Panc1 (cell line): ENCODE data around the gene FBXO9. TPM values are rescaled to one million over a fixed set of nuclear protein-coding genes. Genes with fewer than 3 reads are reported as not detected.

Experiments
- ATAC-seq: fragments of 200-7000 bp; cut with Tn5 transposase; 2 replicates; pipeline ENCODE4 v1.9.1; 2020; ENCODE audit warnings: mild to moderate bottlenecking, moderate library complexity
- BruUV-seq: library from RNA; stranded (reverse); fragments of 400-500 nt; replicated peaks from 2 replicates; lab custom pipeline; 2021; lab: Mats Ljungman, UMichigan
- CTCF ChIA-PET: fragments of 300-600 bp; sonication (Branson Sonifier 250); formaldehyde crosslinking; loops from one replicate; lab custom pipeline; 2022; ENCODE audit warnings: antibody characterized with exemption; lab: Charles Lee
- POLR2A ChIA-PET: fragments of 300-600 bp; sonication (Branson Sonifier 250); formaldehyde crosslinking; loops from one replicate; lab custom pipeline; 2022; ENCODE audit warnings: antibody characterized with exemption; lab: Charles Lee
- DNase-seq: peaks from one replicate; pipeline ENCODE4 v3.0.0-alpha.2; 2010; ENCODE audit warnings: low read depth, low spot score
- H3K27ac ChIP-seq: 2 replicates; pipeline ENCODE4 v1.5.1; 2011; ENCODE audit warnings: mild to moderate bottlenecking, low read length, inconsistent platforms
- H3K27me3 ChIP-seq: fragments of 200-500 bp; sonication (Bioruptor generic); 2 replicates; pipeline ENCODE4 v1.6.0; 2014; ENCODE audit warnings: low read length, inconsistent platforms; ENCODE audit not compliant: control insufficient read depth, insufficient read depth
- H3K36me3 ChIP-seq: fragments of 200-500 bp; sonication (Bioruptor generic); 2 replicates; pipeline ENCODE4 v1.5.1; 2014; ENCODE audit warnings: inconsistent platforms, mild to moderate bottlenecking, low read length, moderate library complexity; ENCODE audit not compliant: control insufficient read depth, insufficient read depth
- H3K4me1 ChIP-seq: 2 replicates; pipeline ENCODE4 v1.5.1; 2011; ENCODE audit warnings: inconsistent platforms, mild to moderate bottlenecking, low read length, moderate library complexity; ENCODE audit not compliant: control insufficient read depth, insufficient read depth
- H3K4me3 ChIP-seq, 2 experiments: 2 replicates each; pipeline ENCODE4 v1.5.1; 2011 to 2012; ENCODE audit warnings: low read depth in 2 of 2, low read length in 2 of 2, mild to moderate bottlenecking in 2 of 2, inconsistent platforms in 1 of 2, moderate library complexity in 1 of 2
- H3K9me3 ChIP-seq: fragments of 200-500 bp; sonication (Bioruptor generic); 2 replicates; pipeline ENCODE4 v1.5.1; 2014; ENCODE audit warnings: low read depth, mild to moderate bottlenecking, inconsistent platforms, low read length, moderate library complexity; ENCODE audit not compliant: control insufficient read depth, insufficient read depth
- POLR2AphosphoS5 ChIP-seq: IDR thresholded peaks from 2 replicates; pipeline ENCODE4 v1.6.1; 2012; ENCODE audit warnings: mild to moderate bottlenecking, low read depth, low read length, moderate library complexity
- SIN3A ChIP-seq: IDR thresholded peaks from 2 replicates; pipeline ENCODE4 v1.6.1; 2012; ENCODE audit warnings: low read depth, mild to moderate bottlenecking, low read length, moderate library complexity, borderline replicate concordance; ENCODE audit not compliant: insufficient read depth
- TCF7L2 ChIP-seq: IDR thresholded peaks from 2 replicates; pipeline ENCODE4 v1.6.1; 2011; ENCODE audit warnings: mild to moderate bottlenecking, low read depth, low read length, inconsistent platforms
- in situ Hi-C: cut with HindIII; loops from 2 replicates; pipeline ENCODE4 v1.10.0; 2016; ENCODE audit warnings: low sequenced_read_pairs, low pct_unique_long_range_greater_than_20kb
- intact Hi-C: fragments of 100-400 bp; cut with micrococcal nuclease; formaldehyde crosslinking; loops from one replicate; pipeline ENCODE4 v1.10.0; 2022; ENCODE audit not compliant: unreplicated experiment
- total RNA-seq: library from RNA; stranded (reverse); gene quantifications from one replicate; pipeline ENCODE4 v1.2.1, GENCODE V29; 2021; ENCODE audit not compliant: unreplicated experiment
- TF ChIP-seq, protein P1 (sequence below): fragments of 450-650 bp; IDR thresholded peaks from 2 replicates; pipeline ENCODE4 v1.5.1; 2017; ENCODE audit warnings: mild to moderate bottlenecking
- TF ChIP-seq, protein P2 (sequence below), 2 experiments: IDR thresholded peaks; 2 replicates each; pipeline ENCODE4 v1.6.1; 2011 to 2012; ENCODE audit warnings: low read depth in 2 of 2, control low read depth in 1 of 2, low read length in 1 of 2, mild to moderate bottlenecking in 1 of 2, moderate library complexity in 1 of 2; ENCODE audit not compliant: insufficient read depth in 1 of 2

The FBXO9 gene
- total RNA-seq, 1 experiment from 2014 or later = 60.0 TPM

DNA sequence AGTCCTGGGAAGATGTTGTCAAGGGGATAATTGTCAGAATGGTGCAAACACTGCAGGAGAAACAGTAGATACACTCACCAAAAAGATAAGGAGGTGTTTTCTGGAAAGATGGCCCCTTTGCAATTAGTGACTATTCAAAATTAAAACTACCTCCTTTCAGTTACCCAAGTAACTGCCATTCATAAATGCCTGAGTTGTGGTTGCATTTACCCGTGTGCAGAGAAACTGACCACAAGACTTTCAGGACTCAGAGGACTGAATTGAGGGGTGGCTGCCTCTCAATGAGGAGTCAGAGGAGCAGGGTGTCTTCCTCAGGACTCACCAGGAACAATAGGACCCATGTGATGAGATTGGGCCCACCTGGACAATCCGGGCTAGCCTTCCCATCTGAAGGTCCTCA, 44.4 kb downstream of the FBXO9 start:
- CTCF ChIA-PET = no interaction called here
- TF ChIP-seq, protein P1, sequence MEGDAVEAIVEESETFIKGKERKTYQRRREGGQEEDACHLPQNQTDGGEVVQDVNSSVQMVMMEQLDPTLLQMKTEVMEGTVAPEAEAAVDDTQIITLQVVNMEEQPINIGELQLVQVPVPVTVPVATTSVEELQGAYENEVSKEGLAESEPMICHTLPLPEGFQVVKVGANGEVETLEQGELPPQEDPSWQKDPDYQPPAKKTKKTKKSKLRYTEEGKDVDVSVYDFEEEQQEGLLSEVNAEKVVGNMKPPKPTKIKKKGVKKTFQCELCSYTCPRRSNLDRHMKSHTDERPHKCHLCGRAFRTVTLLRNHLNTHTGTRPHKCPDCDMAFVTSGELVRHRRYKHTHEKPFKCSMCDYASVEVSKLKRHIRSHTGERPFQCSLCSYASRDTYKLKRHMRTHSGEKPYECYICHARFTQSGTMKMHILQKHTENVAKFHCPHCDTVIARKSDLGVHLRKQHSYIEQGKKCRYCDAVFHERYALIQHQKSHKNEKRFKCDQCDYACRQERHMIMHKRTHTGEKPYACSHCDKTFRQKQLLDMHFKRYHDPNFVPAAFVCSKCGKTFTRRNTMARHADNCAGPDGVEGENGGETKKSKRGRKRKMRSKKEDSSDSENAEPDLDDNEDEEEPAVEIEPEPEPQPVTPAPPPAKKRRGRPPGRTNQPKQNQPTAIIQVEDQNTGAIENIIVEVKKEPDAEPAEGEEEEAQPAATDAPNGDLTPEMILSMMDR = no peak
- TF ChIP-seq POLR2AphosphoS5 (no peak), SIN3A (no peak), TCF7L2 (no peak)
- TF ChIP-seq, protein P2, sequence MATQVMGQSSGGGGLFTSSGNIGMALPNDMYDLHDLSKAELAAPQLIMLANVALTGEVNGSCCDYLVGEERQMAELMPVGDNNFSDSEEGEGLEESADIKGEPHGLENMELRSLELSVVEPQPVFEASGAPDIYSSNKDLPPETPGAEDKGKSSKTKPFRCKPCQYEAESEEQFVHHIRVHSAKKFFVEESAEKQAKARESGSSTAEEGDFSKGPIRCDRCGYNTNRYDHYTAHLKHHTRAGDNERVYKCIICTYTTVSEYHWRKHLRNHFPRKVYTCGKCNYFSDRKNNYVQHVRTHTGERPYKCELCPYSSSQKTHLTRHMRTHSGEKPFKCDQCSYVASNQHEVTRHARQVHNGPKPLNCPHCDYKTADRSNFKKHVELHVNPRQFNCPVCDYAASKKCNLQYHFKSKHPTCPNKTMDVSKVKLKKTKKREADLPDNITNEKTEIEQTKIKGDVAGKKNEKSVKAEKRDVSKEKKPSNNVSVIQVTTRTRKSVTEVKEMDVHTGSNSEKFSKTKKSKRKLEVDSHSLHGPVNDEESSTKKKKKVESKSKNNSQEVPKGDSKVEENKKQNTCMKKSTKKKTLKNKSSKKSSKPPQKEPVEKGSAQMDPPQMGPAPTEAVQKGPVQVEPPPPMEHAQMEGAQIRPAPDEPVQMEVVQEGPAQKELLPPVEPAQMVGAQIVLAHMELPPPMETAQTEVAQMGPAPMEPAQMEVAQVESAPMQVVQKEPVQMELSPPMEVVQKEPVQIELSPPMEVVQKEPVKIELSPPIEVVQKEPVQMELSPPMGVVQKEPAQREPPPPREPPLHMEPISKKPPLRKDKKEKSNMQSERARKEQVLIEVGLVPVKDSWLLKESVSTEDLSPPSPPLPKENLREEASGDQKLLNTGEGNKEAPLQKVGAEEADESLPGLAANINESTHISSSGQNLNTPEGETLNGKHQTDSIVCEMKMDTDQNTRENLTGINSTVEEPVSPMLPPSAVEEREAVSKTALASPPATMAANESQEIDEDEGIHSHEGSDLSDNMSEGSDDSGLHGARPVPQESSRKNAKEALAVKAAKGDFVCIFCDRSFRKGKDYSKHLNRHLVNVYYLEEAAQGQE (IDR thresholded peaks at IDR 0.05; ENCODE audit: insufficient read depth in 1 of 2, low read depth in 2 of 2, low read length in 1 of 2) = no peak

DNA sequence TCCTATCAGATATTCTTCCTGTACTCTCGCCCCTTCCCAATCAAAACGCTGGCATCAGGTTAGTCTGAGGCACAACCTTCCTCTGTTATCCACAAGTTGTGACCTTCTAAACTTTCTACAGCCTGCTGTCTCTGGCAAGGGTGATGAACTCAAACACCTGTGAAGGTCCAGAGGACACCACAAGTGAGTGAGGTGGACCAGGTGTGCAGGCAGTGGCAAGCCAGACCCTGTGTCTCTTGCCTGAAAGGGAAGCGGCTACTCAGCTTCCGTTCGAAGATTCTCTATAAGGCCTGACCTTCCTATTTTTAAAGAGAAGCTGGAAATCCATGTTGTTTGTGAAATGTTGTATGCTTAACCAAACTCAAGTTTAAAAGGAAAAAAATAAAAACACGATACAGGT, 46.7 kb downstream of the FBXO9 start:
- BruUV-seq = no TSS peak
- ATAC-seq (no peak), DNase-seq (no peak)
- Histone ChIP-seq H3K27ac (no peak overlapping the region), H3K4me3 (no peak overlapping the region), H3K4me1 (no peaks in the 10 kb centered on the region; the same call in 1 of the 2 replicates), H3K36me3 (no peaks in the 10 kb centered on the region), H3K27me3 (peaks cover 2% of the 10 kb centered on the region; the same call in 1 of the 2 replicates), H3K9me3 (no peaks in the 10 kb centered on the region)
- POLR2A ChIA-PET = no interaction called here
- CTCF ChIA-PET = no interaction called here
- in situ Hi-C loops = no loop called here
- TF ChIP-seq, protein P1 = no peak
- TF ChIP-seq SIN3A (no peak), TCF7L2 (no peak), POLR2AphosphoS5 (no peak)
- TF ChIP-seq, protein P2 (IDR thresholded peaks at IDR 0.05; ENCODE audit: insufficient read depth in 1 of 2, low read depth in 2 of 2, low read length in 1 of 2) = no peak
- intact Hi-C loops = no loop called here

More for the DNA sequence above, 44.4 kb downstream of the FBXO9 start:
- peaks cover 2% of the 10 kb centered on the region; the same call in 1 of the 2 replicates for H3K27me3 ChIP-seq
- DNase-seq (no peak), ATAC-seq (no peak)
- H3K27ac ChIP-seq = no peak overlapping the region
- no TSS peak for BruUV-seq
- intact Hi-C loops (no loop called here), in situ Hi-C loops (no loop called here)
- no peaks in the 10 kb centered on the region for H3K9me3 ChIP-seq
- POLR2A ChIA-PET = no interaction called here
- H3K4me1 ChIP-seq = no peaks in the 10 kb centered on the region; the same call in 1 of the 2 replicates
- H3K36me3 ChIP-seq = no peaks in the 10 kb centered on the region
- H3K4me3 ChIP-seq = no peak overlapping the region
